HG02970 (cell line): ENCODE results near the gene ITPKB.

Experiments used
- ATAC-seq: cut with Tn5 transposase; IDR thresholded peaks from one replicate; pipeline ENCODE4 v1.9.1; 2021; ENCODE audit warnings: mild to moderate bottlenecking, moderate library complexity, moderate number of reproducible peaks; ENCODE audit not compliant: unreplicated experiment, low FRiP score

ITPKB gene

GRCh38 chr1:226593541-226593940 is 145.5 kb downstream of the ITPKB start:
- no peak for ATAC-seq

- no peak for ATAC-seq
Observed at GRCh38 chr1:226590614-226591013, 148.5 kb downstream of the ITPKB start.

- ATAC-seq: no peak
Observed at GRCh38 chr1:226589008-226589733, 149.9 kb downstream of the ITPKB start.

- no peak for ATAC-seq
Observed at GRCh38 chr1:226588484-226588883, 150.6 kb downstream of the ITPKB start.

- ATAC-seq: no peak
Observed at GRCh38 chr1:226586650-226587422, 152.2 kb downstream of the ITPKB start.

GRCh38 chr1:226586116-226586515 is 153.0 kb downstream of the ITPKB start:
- no peak for ATAC-seq

GRCh38 chr1:226584164-226584563 is 154.9 kb downstream of the ITPKB start:
- no peak for ATAC-seq

- ATAC-seq: no peak
Observed at GRCh38 chr1:226582966-226583365, 156.1 kb downstream of the ITPKB start.
